Erythroblast (primary cell): ENCODE measurements around the gene SOD3.

Source experiments
- DNase-seq, 2 experiments: peaks; one replicate each; lab custom pipeline; 2025; lab: John Stamatoyannopoulos, UW
- GATA1 ChIP-seq: IDR thresholded peaks from 2 replicates; pipeline ENCODE4 v1.6.1; 2011; ENCODE audit warnings: low read depth, mild to moderate bottlenecking, control low read depth, low read length, moderate library complexity
- POLR2A ChIP-seq: IDR thresholded peaks from 2 replicates; pipeline ENCODE4 v1.6.1; 2011; ENCODE audit warnings: mild to moderate bottlenecking, low read length

SOD3 gene

GRCh38 chr4:24816797-24817196 lies 21.4 kb downstream of the SOD3 start:
- DNase-seq, result no peak
- TF ChIP-seq GATA1, result no peak
- no peak for TF ChIP-seq POLR2A

GRCh38 chr4:24820541-24820940 lies 25.2 kb downstream of the SOD3 start:
- peak in 1 of 2 experiments; percentile 17 for DNase-seq
- TF ChIP-seq POLR2A (no peak), GATA1 (no peak)

GRCh38 chr4:24824720-24825119 lies 29.3 kb downstream of the SOD3 start:
- no peak for DNase-seq
- TF ChIP-seq GATA1 (no peak), POLR2A (no peak)

- TF ChIP-seq GATA1 (no peak), POLR2A (no peak)
- DNase-seq, result no peak
Observed at GRCh38 chr4:24831637-24832036, 36.3 kb downstream of the SOD3 start.

- TF ChIP-seq POLR2A (no peak), GATA1 (no peak)
- DNase-seq, result no peak
Observed at GRCh38 chr4:24835696-24836095, 40.3 kb downstream of the SOD3 start.

- DNase-seq, result no peak
- TF ChIP-seq POLR2A (no peak), GATA1 (no peak)
Observed at GRCh38 chr4:24836661-24837242, 41.4 kb downstream of the SOD3 start.

GRCh38 chr4:24837336-24837735 lies 42.0 kb downstream of the SOD3 start:
- TF ChIP-seq POLR2A (no peak), GATA1 (no peak)
- DNase-seq, result no peak

- TF ChIP-seq GATA1, result no peak
- TF ChIP-seq POLR2A, result no peak
- no peak for DNase-seq
Observed at GRCh38 chr4:24837781-24838180, 42.4 kb downstream of the SOD3 start.

- TF ChIP-seq POLR2A (no peak), GATA1 (no peak)
Observed at GRCh38 chr4:24840362-24840761, 45.0 kb downstream of the SOD3 start.

GRCh38 chr4:24840826-24841543 lies 45.6 kb downstream of the SOD3 start:
- TF ChIP-seq POLR2A, result no peak
- no peak for TF ChIP-seq GATA1
- DNase-seq, result no peak

More at GRCh38 chr4:24840362-24840761, 45.0 kb downstream of the SOD3 start:
- DNase-seq, result no peak

GRCh38 chr4:24842356-24842755 lies 47.0 kb downstream of the SOD3 start:
- TF ChIP-seq POLR2A (no peak), GATA1 (no peak)
- DNase-seq, result no peak

- TF ChIP-seq GATA1, result no peak
- TF ChIP-seq POLR2A, result no peak
- no peak for DNase-seq
Observed at GRCh38 chr4:24843096-24843495, 47.7 kb downstream of the SOD3 start.

- DNase-seq, result no peak
- TF ChIP-seq POLR2A, result no peak
- no peak for TF ChIP-seq GATA1
Observed at GRCh38 chr4:24845132-24845531, 49.8 kb downstream of the SOD3 start.

- DNase-seq, result no peak
- TF ChIP-seq POLR2A (no peak), GATA1 (no peak)
Observed at GRCh38 chr4:24845902-24846301, 50.5 kb downstream of the SOD3 start.

GRCh38 chr4:24846716-24847115 lies 51.3 kb downstream of the SOD3 start:
- TF ChIP-seq POLR2A (no peak), GATA1 (no peak)

More at GRCh38 chr4:24846716-24847115, 51.3 kb downstream of the SOD3 start:
- DNase-seq, result no peak
